Ovary (tissue), 9 donors: ENCODE results near the gene VSIG10. TPM values are rescaled to one million over a fixed set of nuclear protein-coding genes. Genes with fewer than 3 reads are reported as not detected.

ENCODE experiments used
- DNase-seq, 5 donors: peaks; one replicate each; pipeline ENCODE4 v3.0.0-alpha.2; 2019 to 2020
- H3K27ac ChIP-seq, 2 donors: fragments of 200-600 bp; one replicate each; pipeline versions ENCODE4 v1.5.1 to v1.8.0; 2019 to 2022
- H3K27me3 ChIP-seq: fragments of 200-600 bp; one replicate; pipeline ENCODE4 v1.8.0; 2022
- H3K36me3 ChIP-seq: fragments of 200-600 bp; sonication (generic); one replicate; pipeline ENCODE4 v1.5.1; 2019
- H3K4me1 ChIP-seq: one replicate; pipeline ENCODE4 v1.8.1; 2013; ENCODE audit warnings: mild to moderate bottlenecking, moderate library complexity; ENCODE audit not compliant: insufficient read depth
- H3K4me3 ChIP-seq: fragments of 200-600 bp; sonication (generic); one replicate; pipeline ENCODE4 v1.5.1; 2017
- H3K9me3 ChIP-seq, 2 donors: fragments of 200-600 bp in 1 of 2; sonication (generic) in 1 of 2; one replicate each; pipeline versions ENCODE4 v1.5.1 to v1.8.1; 2013 to 2019; ENCODE audit warnings: mild to moderate bottlenecking in 1 of 2, moderate library complexity in 1 of 2
- CTCF ChIP-seq, 3 donors: fragments of 450-650 bp in 2 of 3; fragments of 200-600 bp in 1 of 3; IDR thresholded peaks; one replicate each; pipeline versions ENCODE4 v1.5.1 to v1.8.0; 2016 to 2022; ENCODE audit warnings: antibody characterized with exemption in 3 of 3, mild to moderate bottlenecking in 1 of 3
- EP300 ChIP-seq: sonication (generic); formaldehyde crosslinking; IDR thresholded peaks from one replicate; pipeline ENCODE4 v1.6.1; 2017; ENCODE audit warnings: antibody characterized with exemption
- POLR2A ChIP-seq: fragments of 450-650 bp; IDR thresholded peaks from one replicate; pipeline ENCODE4 v1.6.1; 2017; ENCODE audit warnings: antibody characterized with exemption, mild to moderate bottlenecking, moderate library complexity
- WGBS, 3 donors: extraction: QIAGEN DNeasy Blood & Tissue Kit in 1 of 3; methylation state at CpG; one replicate each; pipeline versions ENCODE4 v1.1.5 to v1.1.7; 2013 to 2017; 5-methylcytosine and 5-hydroxymethylcytosine counted together
- intact Hi-C, 4 donors: fragments of 100-400 bp; cut with DNase I; formaldehyde crosslinking; loops; one replicate each; pipeline versions ENCODE4 v1.11.0 to v1.15.1; 2022 to 2023
- polyA plus RNA-seq, 2 donors: library from polyadenylated mRNA; stranded (reverse); fragments of 200-250 nt in 1 of 2; fragments of 350-450 nt in 1 of 2; fragmentation: Illumina TruSeq in 1 of 2; extraction: RNeasy Lipid Tissue Mini Kit (QIAGEN cat#74804) in 1 of 2; gene quantifications; one replicate each; pipeline ENCODE4 v1.2.3, GENCODE V29; 2013 to 2014
- total RNA-seq, 7 donors: library from RNA; depleted of rRNA in 2 of 7; stranded (reverse); fragments of >200 nt in 2 of 7; fragmentation: NEBNext Ultra II Directional in 3 of 7; extraction: Animal tissue kit (Norgen Biotek cat#: 25700) in 3 of 7; gene quantifications; one replicate each; pipeline versions ENCODE4 v1.1.0 to v1.2.4, GENCODE V29; 2016 to 2023
- donor health status: DM: no; HTN: no; CAD: no; lungs with moderate emphysema.
- donor health status: DM: no; HTN: no; CAD: no.
- donor health status: Bipolar disorder and iron deficiency.
- donor health status: DM: yes; HTN: yes; CAD: no.
- donor health status: DM: no; HTN: no; CAD: no.
- donor health status: DM: yes; HTN: yes; CAD: no.

VSIG10 gene
- total and polyA plus RNA-seq, 9 donors: 22.2 to 33.6 (median 27.8) TPM

GRCh38 chr12:118120579-118121363 lies 17.0 kb upstream of the VSIG10 start:
- H3K27me3 ChIP-seq: no peaks in the 10 kb centered on the region
- H3K27ac ChIP-seq: peak overlapping the region; percentile 47 to 82

GRCh38 chr12:118119449-118119879 lies 15.7 kb upstream of the VSIG10 start:
- no peaks in the 10 kb centered on the region for H3K4me1 ChIP-seq
- 86 to 88% (median 86%) methylated on average over 10 of the region's 10 CpGs for WGBS, 3 donors
- peak overlapping the region in 1 of 2 donors; percentile 82 for H3K27ac ChIP-seq
- H3K27me3 ChIP-seq: no peaks in the 10 kb centered on the region
- H3K36me3 ChIP-seq: no peaks in the 10 kb centered on the region
- intact Hi-C loops: no loop called here
- TF ChIP-seq EP300: no peak
- no peak for TF ChIP-seq CTCF (IDR thresholded peaks at IDR 0.05)
- TF ChIP-seq POLR2A: no peak
- no peaks in the 10 kb centered on the region for H3K9me3 ChIP-seq
- no peak for DNase-seq
- H3K4me3 ChIP-seq: no peak overlapping the region

More at GRCh38 chr12:118120579-118121363, 17.0 kb upstream of the VSIG10 start:
- Histone ChIP-seq H3K4me1 (no peaks in the 10 kb centered on the region), H3K36me3 (no peaks in the 10 kb centered on the region), H3K4me3 (no peak overlapping the region), H3K9me3 (no peaks in the 10 kb centered on the region)
- intact Hi-C loops: loop anchor here in 2 of 4 donors (5.0 kb wide), 2 partner anchors 252 to 257 kb away; partner anchors contain the start of genes SUDS3 (in 1 of the 2) and TAOK3 (in 1 of the 2)
- DNase-seq: peak; percentile 83 to 91 (median 85)
- WGBS, 3 donors: 6 to 16% (median 9%) methylated on average over 8 of the region's 8 CpGs
- TF ChIP-seq POLR2A: no peak
- peak in 2 of 3 donors; percentile 44 to 65 for TF ChIP-seq CTCF (IDR thresholded peaks at IDR 0.05)

- no peak for TF ChIP-seq POLR2A
- no peak for TF ChIP-seq EP300
- no peak for TF ChIP-seq CTCF (IDR thresholded peaks at IDR 0.05)
- Histone ChIP-seq H3K27me3 (no peaks in the 10 kb centered on the region), H3K4me1 (no peaks in the 10 kb centered on the region), H3K27ac (no peak overlapping the region), H3K9me3 (no peaks in the 10 kb centered on the region), H3K4me3 (no peak overlapping the region), H3K36me3 (no peaks in the 10 kb centered on the region)
- intact Hi-C loops: no loop called here
- DNase-seq: no peak
- WGBS, 3 donors: 83 to 91% (median 89%) methylated on average over 1 of the region's 1 CpG
These were observed 5.3 kb upstream of the VSIG10 start for GRCh38 chr12:118109088-118109487.

- intact Hi-C loops: no loop called here
- no peaks in the 10 kb centered on the region for H3K36me3 ChIP-seq
- WGBS, 3 donors: 94 to 96% (median 95%) methylated on average over 8 of the region's 8 CpGs
- H3K27me3 ChIP-seq: no peaks in the 10 kb centered on the region
- no peaks in the 10 kb centered on the region for H3K9me3 ChIP-seq
- H3K4me1 ChIP-seq: no peaks in the 10 kb centered on the region
- DNase-seq: no peak
- H3K4me3 ChIP-seq: no peak overlapping the region
- TF ChIP-seq EP300 (no peak), POLR2A (no peak), CTCF (IDR thresholded peaks at IDR 0.05) (no peak)
- H3K27ac ChIP-seq: no peak overlapping the region
These were observed 3.9 kb upstream of the VSIG10 start for GRCh38 chr12:118107694-118108093.
